A549 (cell line): ENCODE data around the gene PRIMA1. TPM values are rescaled to one million over a fixed set of nuclear protein-coding genes. Genes with fewer than 3 reads are reported as not detected.

Experiments used
- ATAC-seq, 2 experiments: fragments of 200-7000 bp in 1 of 2; fragments of >200 bp in 1 of 2; cut with Nextera tagmentation in 1 of 2; cut with Tn5 transposase in 1 of 2; 3 replicates each; pipeline versions ENCODE4 v1.8.0 to v1.9.1; 2018 to 2020; ENCODE audit warnings: mild to moderate bottlenecking in 1 of 2, moderate library complexity in 1 of 2
- CTCF ChIA-PET: fragments of 300-600 bp; sonication (Branson Sonifier 250); formaldehyde crosslinking; extraction: SDS; loops from one replicate; lab custom pipeline; 2021; ENCODE audit warnings: antibody characterized with exemption, inconsistent platforms; lab: Yijun Ruan, JAX
- POLR2A ChIA-PET: fragments of 350-600 bp; formaldehyde crosslinking; extraction: SDS; loops from one replicate; lab custom pipeline; 2021; ENCODE audit warnings: antibody characterized with exemption, inconsistent platforms; lab: Yijun Ruan, JAX
- DNase-seq, 2 experiments: peaks; one replicate each; pipeline versions ENCODE4 v3.0.0 to v3.0.0-alpha.2; 2011 to 2016; ENCODE audit warnings: low read depth in 1 of 2, low spot score in 1 of 2
- FAIRE-seq: peaks from 2 replicates; lab custom pipeline; 2011; peaks lifted over from hg19 to GRCh38; lab: Jason Lieb, UNC
- H3K27ac ChIP-seq, 2 experiments: fragments of >200 bp; sonication (Bioruptor Twin); formaldehyde crosslinking; 3 replicates each; pipeline ENCODE4 v1.5.1; 2016 to 2017
- H3K4me1 ChIP-seq: fragments of >200 bp; sonication (Bioruptor Twin); formaldehyde crosslinking; 3 replicates; pipeline ENCODE4 v1.6.1; 2016
- H3K4me2 ChIP-seq: fragments of >200 bp; sonication (Bioruptor Twin); formaldehyde crosslinking; 3 replicates; pipeline ENCODE4 v1.6.1; 2016
- H3K4me3 ChIP-seq: fragments of >200 bp; sonication (Bioruptor Twin); formaldehyde crosslinking; 3 replicates; pipeline ENCODE4 v1.5.1; 2016
- H3K9me3 ChIP-seq: fragments of >200 bp; sonication (Bioruptor Twin); formaldehyde crosslinking; 3 replicates; pipeline ENCODE4 v1.6.1; 2016
- CBX2 ChIP-seq: fragments of 200-600 bp; sonication (generic); IDR thresholded peaks from 2 replicates; pipeline ENCODE4 v1.6.1; 2016; ENCODE audit warnings: low read depth, mild to moderate bottlenecking, borderline replicate concordance
- CHD4 ChIP-seq: fragments of 200-600 bp; sonication (generic); IDR thresholded peaks from 2 replicates; pipeline ENCODE4 v1.6.1; 2016; ENCODE audit warnings: antibody characterized with exemption, mild to moderate bottlenecking, borderline replicate concordance
- EHMT2 ChIP-seq: fragments of 200-600 bp; sonication (generic); IDR thresholded peaks from 2 replicates; pipeline ENCODE4 v1.6.1; 2016; ENCODE audit warnings: antibody characterized with exemption, low read depth, mild to moderate bottlenecking, moderate library complexity
- EP300 ChIP-seq, 2 experiments: fragments of >200 bp; sonication (Bioruptor Twin); formaldehyde crosslinking; IDR thresholded peaks; 2 replicates in 1 of 2; 3 replicates in 1 of 2; pipeline ENCODE4 v1.6.1; 2016 to 2017
- FOXS1 ChIP-seq: fragments of 250-450 bp; sonication (Bioruptor Pico); IDR thresholded peaks from 2 replicates; pipeline ENCODE4 v1.5.0; 2020; ENCODE audit warnings: mild to moderate bottlenecking, moderate library complexity
- GATA3 ChIP-seq: IDR thresholded peaks from 2 replicates; pipeline ENCODE4 v1.6.1; 2012; ENCODE audit warnings: borderline replicate concordance
- HOXB5 ChIP-seq: fragments of 250-450 bp; sonication (Bioruptor Pico); IDR thresholded peaks from 2 replicates; pipeline ENCODE4 v1.5.0; 2020; ENCODE audit warnings: mild to moderate bottlenecking, moderate library complexity
- JUNB ChIP-seq: fragments of >200 bp; sonication (Bioruptor Twin); formaldehyde crosslinking; IDR thresholded peaks from 2 replicates; pipeline ENCODE4 v1.6.1; 2016
- KDM1A ChIP-seq: fragments of 200-600 bp; sonication (generic); IDR thresholded peaks from 2 replicates; pipeline ENCODE4 v1.6.1; 2016; ENCODE audit warnings: low read depth, mild to moderate bottlenecking
- KDM5A ChIP-seq: fragments of 200-600 bp; sonication (generic); IDR thresholded peaks from 2 replicates; pipeline ENCODE4 v1.6.1; 2016; ENCODE audit warnings: antibody characterized with exemption, mild to moderate bottlenecking
- MAFK ChIP-seq: fragments of 450-650 bp; IDR thresholded peaks from 2 replicates; pipeline ENCODE4 v1.6.1; 2014; ENCODE audit not compliant: partially characterized antibody
- MAZ ChIP-seq: fragments of 150-350 bp; IDR thresholded peaks from 2 replicates; pipeline ENCODE4 v1.6.1; 2014; ENCODE audit warnings: antibody characterized with exemption, low read depth, low read length, borderline replicate concordance
- MYC ChIP-seq: IDR thresholded peaks from 2 replicates; pipeline ENCODE4 v1.6.1; 2012; ENCODE audit warnings: mild to moderate bottlenecking, inconsistent platforms, low read length, improper control_type of control experiment, borderline replicate concordance
- NFE2L2 ChIP-seq: fragments of 150-350 bp; conservative IDR thresholded peaks from 2 replicates; pipeline ENCODE4 v1.6.1; 2014; ENCODE audit warnings: low read length
- NR3C1 ChIP-seq: fragments of >200 bp; sonication (Bioruptor Twin); formaldehyde crosslinking; IDR thresholded peaks from 3 replicates; pipeline ENCODE4 v1.6.1; 2017
- PHF8 ChIP-seq: fragments of 200-600 bp; sonication (generic); IDR thresholded peaks from 2 replicates; pipeline ENCODE4 v1.6.1; 2016; ENCODE audit warnings: low read depth, mild to moderate bottlenecking, antibody characterized with exemption, moderate library complexity, borderline replicate concordance
- POLR2A ChIP-seq: IDR thresholded peaks from 2 replicates; pipeline ENCODE4 v1.6.1; 2012; ENCODE audit warnings: mild to moderate bottlenecking, low read length
- RAD21 ChIP-seq, 2 experiments: fragments of >200 bp in 1 of 2; sonication (Bioruptor Twin) in 1 of 2; formaldehyde crosslinking in 1 of 2; IDR thresholded peaks in 1 of 2; conservative IDR thresholded peaks in 1 of 2; 2 replicates in 1 of 2; 3 replicates in 1 of 2; pipeline ENCODE4 v1.6.1; 2012 to 2018; ENCODE audit warnings: inconsistent platforms in 1 of 2
- RFX5 ChIP-seq: fragments of 450-650 bp; IDR thresholded peaks from 2 replicates; pipeline ENCODE4 v1.7.1; 2014; ENCODE audit warnings: antibody characterized with exemption, mild to moderate bottlenecking, moderate library complexity
- SMC3 ChIP-seq: fragments of >200 bp; sonication (Bioruptor Twin); formaldehyde crosslinking; IDR thresholded peaks from 3 replicates; pipeline ENCODE4 v1.6.1; 2018; ENCODE audit warnings: inconsistent platforms
- SREBF2 ChIP-seq: fragments of 450-650 bp; IDR thresholded peaks from 2 replicates; pipeline ENCODE4 v1.6.1; 2014; ENCODE audit warnings: mild to moderate bottlenecking, moderate library complexity
- TP53 ChIP-seq: fragments of 250-450 bp; sonication (Bioruptor Pico); IDR thresholded peaks from 2 replicates; pipeline ENCODE4 v1.5.0; 2021; ENCODE audit warnings: mild to moderate bottlenecking, moderate library complexity
- USF2 ChIP-seq: fragments of 450-650 bp; IDR thresholded peaks from 2 replicates; pipeline ENCODE4 v1.6.1; 2014; ENCODE audit warnings: antibody characterized with exemption
- ZSCAN20 ChIP-seq: fragments of 250-450 bp; sonication (Bioruptor Pico); IDR thresholded peaks from 2 replicates; pipeline ENCODE4 v1.8.0; 2022; ENCODE audit warnings: mild to moderate bottlenecking, moderate library complexity
- WGBS: methylation state at CpG from one replicate; pipeline ENCODE4 v1.1.6; 2017; ENCODE audit errors: missing lambda C conversion rate; 5-methylcytosine and 5-hydroxymethylcytosine counted together
- polyA plus RNA-seq, 4 experiments: library from polyadenylated mRNA; depleted of rRNA in 3 of 4; stranded (reverse); fragments of >200 nt; fragmentation: RNase III in 1 of 4; extraction: RNeasy Plus Mini Kit Qiagen cat#74134 plus additional on column Dnase treatment in 1 of 4; gene quantifications; 2 replicates in 3 of 4; 3 replicates in 1 of 4; pipeline ENCODE4 v1.2.3, GENCODE V29; 2011 to 2017
- TF ChIP-seq, protein P1 (sequence below): fragments of >200 bp; sonication (Bioruptor Twin); formaldehyde crosslinking; IDR thresholded peaks from 3 replicates; pipeline ENCODE4 v1.5.1; 2016

The PRIMA1 gene
- polyA plus RNA-seq, 2 of the 4 experiments (the other 2 are of a cell fraction), result 0.14 to 0.17 TPM

DNA sequence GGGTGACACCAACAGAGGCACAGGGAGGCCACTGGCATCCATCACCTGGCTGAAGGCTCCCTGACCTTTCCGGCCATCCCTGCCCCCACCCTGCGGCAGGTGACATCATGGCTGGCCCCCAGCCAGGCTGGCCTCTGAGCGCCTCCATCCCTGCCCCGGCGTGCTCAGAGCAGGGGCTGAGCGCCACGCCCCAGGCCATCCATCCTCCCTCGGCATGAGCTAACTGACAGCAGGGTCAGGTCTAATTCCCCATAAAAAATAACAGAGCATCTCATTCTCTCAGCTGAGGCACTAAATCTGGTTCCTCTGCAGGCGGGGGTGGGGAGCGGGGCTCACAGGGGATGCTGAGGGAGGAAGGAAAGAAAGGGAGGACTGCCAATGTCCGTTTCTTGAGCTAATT, 50.7 kb downstream of the PRIMA1 start:
- POLR2A ChIA-PET, result no interaction called here
- no peak for ATAC-seq
- FAIRE-seq, result no peak

DNA sequence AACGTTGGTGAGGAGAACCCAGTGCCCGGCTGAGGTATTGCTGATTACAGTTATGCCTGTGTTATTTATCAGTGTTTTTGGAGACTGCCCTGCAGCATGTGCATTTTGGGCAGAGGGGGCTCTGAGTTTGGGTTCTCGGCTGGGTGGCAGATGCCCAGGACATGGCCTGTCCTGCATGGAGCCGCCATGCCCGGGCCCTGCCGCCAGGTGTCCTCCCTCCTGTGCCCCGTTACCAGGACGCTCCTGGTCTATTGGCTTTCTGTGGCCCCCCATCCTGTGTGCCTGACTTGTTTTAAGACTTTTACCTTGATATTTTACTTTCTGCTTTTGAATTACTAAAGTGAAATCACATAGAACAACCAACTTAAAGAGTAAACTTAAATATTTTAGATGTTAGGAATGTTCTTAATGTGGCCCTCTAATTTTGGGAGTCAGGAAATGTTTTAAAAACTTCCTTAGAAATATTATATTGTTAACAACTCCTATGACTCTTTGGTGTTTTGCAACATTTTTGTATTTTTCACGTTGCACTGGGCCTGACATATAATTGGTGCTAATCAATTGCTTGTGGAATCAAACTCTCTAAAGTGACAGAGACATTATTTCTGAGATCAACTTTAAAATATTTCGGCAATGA, 51.8 kb downstream of the PRIMA1 start:
- POLR2A ChIA-PET, result no interaction called here
- Histone ChIP-seq H3K4me2 (no peak overlapping the region), H3K27ac (no peak overlapping the region), H3K4me3 (no peak overlapping the region), H3K4me1 (no peaks in the 10 kb centered on the region), H3K9me3 (no peaks in the 10 kb centered on the region)
- FAIRE-seq (no peak), ATAC-seq (peak; percentile 62 to 87; a peak in 3 of 6 replicates), DNase-seq (peak; percentile 13 to 45)
- 20% methylated on average over 10 of the region's 10 CpGs for WGBS
- CTCF ChIA-PET, result interaction anchor here (0.7 to 1.5 kb wide), 4 partner anchors 11 to 1228 kb away, joined by 3 to 4 read pairs (median 4); no protein-coding TSS in a partner anchor
- TF ChIP-seq KDM5A, result no peak
- no peak for TF ChIP-seq SREBF2
- no peak for TF ChIP-seq HOXB5 (CRISPR knock-in tag)
- TF ChIP-seq NFE2L2, result no peak
- TF ChIP-seq CHD4, result no peak
- TF ChIP-seq, protein P1, sequence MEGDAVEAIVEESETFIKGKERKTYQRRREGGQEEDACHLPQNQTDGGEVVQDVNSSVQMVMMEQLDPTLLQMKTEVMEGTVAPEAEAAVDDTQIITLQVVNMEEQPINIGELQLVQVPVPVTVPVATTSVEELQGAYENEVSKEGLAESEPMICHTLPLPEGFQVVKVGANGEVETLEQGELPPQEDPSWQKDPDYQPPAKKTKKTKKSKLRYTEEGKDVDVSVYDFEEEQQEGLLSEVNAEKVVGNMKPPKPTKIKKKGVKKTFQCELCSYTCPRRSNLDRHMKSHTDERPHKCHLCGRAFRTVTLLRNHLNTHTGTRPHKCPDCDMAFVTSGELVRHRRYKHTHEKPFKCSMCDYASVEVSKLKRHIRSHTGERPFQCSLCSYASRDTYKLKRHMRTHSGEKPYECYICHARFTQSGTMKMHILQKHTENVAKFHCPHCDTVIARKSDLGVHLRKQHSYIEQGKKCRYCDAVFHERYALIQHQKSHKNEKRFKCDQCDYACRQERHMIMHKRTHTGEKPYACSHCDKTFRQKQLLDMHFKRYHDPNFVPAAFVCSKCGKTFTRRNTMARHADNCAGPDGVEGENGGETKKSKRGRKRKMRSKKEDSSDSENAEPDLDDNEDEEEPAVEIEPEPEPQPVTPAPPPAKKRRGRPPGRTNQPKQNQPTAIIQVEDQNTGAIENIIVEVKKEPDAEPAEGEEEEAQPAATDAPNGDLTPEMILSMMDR, result peak; percentile 34; the same call in 2 of the 3 replicates
- peak; percentile 22 to 32; a peak in 2 of 5 replicates for TF ChIP-seq RAD21 (conservative IDR thresholded peaks at IDR 0.05 in 1 of 2, IDR thresholded peaks at IDR 0.05 in 1 of 2)
- peak; percentile 45; the same call in 2 of the 3 replicates for TF ChIP-seq SMC3

More for the DNA sequence above, 50.7 kb downstream of the PRIMA1 start:
- 41% methylated on average over 11 of the region's 11 CpGs for WGBS
- H3K4me3 ChIP-seq, result no peak overlapping the region
- no peaks in the 10 kb centered on the region for H3K4me1 ChIP-seq
- DNase-seq, result no peak
- CTCF ChIA-PET, result interaction anchor here (1.0 to 1.3 kb wide), 2 partner anchors 12 to 156 kb away, joined by 4 read pairs; no protein-coding TSS in a partner anchor
- H3K4me2 ChIP-seq, result no peak overlapping the region
- TF ChIP-seq MYC (no peak), NFE2L2 (no peak), GATA3 (no peak), PHF8 (no peak)
- H3K9me3 ChIP-seq, result no peaks in the 10 kb centered on the region
- H3K27ac ChIP-seq, result no peak overlapping the region

DNA sequence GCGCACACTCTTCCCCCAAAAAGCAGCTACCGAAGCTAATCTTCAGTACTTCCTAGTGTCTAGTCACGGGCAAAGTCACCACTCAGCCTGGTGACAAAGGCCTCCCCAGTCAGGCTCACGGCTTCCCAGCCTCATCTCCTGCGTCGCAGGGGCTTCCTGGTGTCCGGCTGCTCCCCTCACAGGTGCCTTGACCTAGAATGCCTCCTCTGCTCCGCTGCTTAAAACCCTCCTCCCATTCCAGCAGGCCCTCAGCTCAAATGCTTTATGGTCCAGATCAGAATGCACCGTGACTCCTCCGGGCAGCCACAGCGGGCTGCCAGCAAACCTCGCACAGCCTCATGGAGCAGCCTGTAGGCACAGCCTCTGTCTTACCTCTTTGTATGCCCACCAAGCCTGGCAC, 53.1 kb downstream of the PRIMA1 start:
- no peak for TF ChIP-seq MAFK
- no peak for TF ChIP-seq EP300 (IDR thresholded peaks at IDR 0.05)
- TF ChIP-seq ZSCAN20 (CRISPR knock-in tag), result no peak
- TF ChIP-seq NR3C1, result no peak
- TF ChIP-seq MYC, result no peak
- no peak for TF ChIP-seq JUNB
- no peak for TF ChIP-seq POLR2A
- TF ChIP-seq CBX2, result no peak
- TF ChIP-seq CHD4, result no peak
- TF ChIP-seq USF2, result no peak
- no peak for TF ChIP-seq MAZ
- no peak for TF ChIP-seq TP53 (CRISPR knock-in tag)
- TF ChIP-seq KDM1A, result no peak
- TF ChIP-seq EHMT2, result no peak
- no peak for TF ChIP-seq FOXS1 (CRISPR knock-in tag)
- TF ChIP-seq RFX5, result no peak
- Histone ChIP-seq H3K4me3 (no peak overlapping the region), H3K27ac (no peak overlapping the region), H3K9me3 (no peaks in the 10 kb centered on the region), H3K4me2 (no peak overlapping the region), H3K4me1 (no peaks in the 10 kb centered on the region)
- no peak for ATAC-seq
- no peak for FAIRE-seq
- ChIA-PET CTCF (interaction anchor here (0.8 kb wide), 1 partner anchor 205 kb away, joined by 3 read pairs; no protein-coding TSS in a partner anchor), POLR2A (no interaction called here)
- no peak for DNase-seq
- WGBS, result 75% methylated on average over 12 of the region's 12 CpGs
